ENCODE data around the gene ZBTB20.

Gene ZBTB20

DNA sequence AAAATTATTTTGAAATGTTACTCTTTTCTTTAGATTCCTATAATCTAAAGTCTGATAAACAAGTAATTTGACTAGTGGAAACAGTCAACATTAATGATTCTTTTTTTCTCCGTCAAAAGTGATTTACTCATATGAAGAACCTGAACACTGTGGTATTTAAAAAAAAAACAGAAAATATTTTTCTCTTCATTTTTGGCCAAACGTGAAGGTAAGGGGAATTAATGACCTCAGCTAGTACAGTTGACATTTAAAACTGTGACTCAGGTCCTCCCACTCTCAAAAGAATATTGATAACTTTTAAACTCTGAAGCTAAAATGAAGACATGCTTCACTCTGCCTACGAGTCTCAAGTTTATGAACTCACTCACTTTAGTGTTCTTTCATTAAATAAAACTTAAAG, 818.7 kb downstream of the ZBTB20 start:
- DNase-seq (ENCODE audit: low read depth in 1 of 2, low spot score in 1 of 2), result no peak
- in situ Hi-C loops (cut with HindIII; ENCODE audit: low pct_unique_long_range_greater_than_20kb, low sequenced_read_pairs), result no loop called here
- TF ChIP-seq JUND (IDR thresholded peaks at IDR 0.05; ENCODE audit: low read depth), result no peak

DNA sequence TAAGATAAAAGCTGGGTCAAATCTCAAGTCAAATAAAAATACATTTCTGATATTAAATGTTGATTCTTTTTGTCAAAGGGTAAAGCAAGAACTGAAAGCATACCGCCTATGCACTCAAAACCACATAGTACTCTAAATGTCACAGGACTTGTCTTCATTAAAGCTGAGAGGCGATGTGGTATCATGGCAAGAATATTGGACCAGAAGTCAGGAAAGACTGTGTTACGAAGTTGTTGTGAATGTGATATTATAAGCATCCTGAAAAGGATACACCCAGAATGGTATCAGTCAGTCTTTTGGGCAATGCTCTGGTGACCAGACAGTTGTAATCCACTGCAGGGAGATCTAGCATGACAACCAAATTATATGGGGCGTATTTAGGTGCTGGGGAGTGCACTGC, 819.4 kb downstream of the ZBTB20 start:
- no peak for TF ChIP-seq JUND (IDR thresholded peaks at IDR 0.05; ENCODE audit: low read depth)
- DNase-seq (ENCODE audit: low read depth in 1 of 2, low spot score in 1 of 2), result no peak
- in situ Hi-C loops (cut with HindIII; ENCODE audit: low pct_unique_long_range_greater_than_20kb, low sequenced_read_pairs), result no loop called here

DNA sequence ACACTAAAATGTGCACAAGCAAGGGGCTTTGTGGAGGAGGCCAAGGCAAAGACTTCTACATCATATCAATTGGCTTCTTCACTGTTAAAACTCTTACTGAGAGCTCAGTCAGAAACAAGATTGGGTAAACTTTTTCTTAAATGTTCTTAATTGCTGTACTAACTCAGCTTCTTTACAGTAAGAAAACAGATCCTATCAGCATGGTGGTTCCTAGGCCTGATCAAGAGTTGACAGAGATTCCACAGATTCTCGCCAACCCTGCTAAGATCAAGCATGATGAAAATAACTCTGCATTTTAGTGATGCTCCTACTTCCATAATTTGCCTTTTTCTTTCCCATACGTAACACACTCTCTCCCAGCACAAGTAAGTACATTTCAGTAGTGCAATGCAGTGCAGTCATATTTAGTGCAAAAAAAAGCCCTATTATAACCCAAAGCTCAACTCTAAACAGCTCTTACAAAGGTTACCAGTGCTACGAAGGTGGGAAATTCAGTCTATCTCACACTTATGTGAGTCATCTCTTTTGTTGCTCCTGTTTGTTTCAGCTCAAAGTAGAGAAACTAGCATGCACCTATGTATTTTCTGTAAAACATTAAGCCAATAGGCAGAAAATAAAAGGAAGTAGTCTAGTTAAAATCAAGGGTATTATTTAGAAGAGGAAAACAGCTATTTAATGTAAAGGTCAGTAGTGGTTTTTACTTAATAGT, 823.4 kb downstream of the ZBTB20 start:
- TF ChIP-seq JUND (IDR thresholded peaks at IDR 0.05; ENCODE audit: low read depth), result no peak
- in situ Hi-C loops (cut with HindIII; ENCODE audit: low pct_unique_long_range_greater_than_20kb, low sequenced_read_pairs), result no loop called here
- no peak for DNase-seq (ENCODE audit: low read depth in 1 of 2, low spot score in 1 of 2)

GRCh38 chr3:114320246-114320645, 826.8 kb downstream of the ZBTB20 start:
- DNase-seq (ENCODE audit: low read depth in 1 of 2, low spot score in 1 of 2), result no peak
- TF ChIP-seq JUND (IDR thresholded peaks at IDR 0.05; ENCODE audit: low read depth), result no peak
- in situ Hi-C loops (cut with HindIII; ENCODE audit: low pct_unique_long_range_greater_than_20kb, low sequenced_read_pairs), result no loop called here

DNA sequence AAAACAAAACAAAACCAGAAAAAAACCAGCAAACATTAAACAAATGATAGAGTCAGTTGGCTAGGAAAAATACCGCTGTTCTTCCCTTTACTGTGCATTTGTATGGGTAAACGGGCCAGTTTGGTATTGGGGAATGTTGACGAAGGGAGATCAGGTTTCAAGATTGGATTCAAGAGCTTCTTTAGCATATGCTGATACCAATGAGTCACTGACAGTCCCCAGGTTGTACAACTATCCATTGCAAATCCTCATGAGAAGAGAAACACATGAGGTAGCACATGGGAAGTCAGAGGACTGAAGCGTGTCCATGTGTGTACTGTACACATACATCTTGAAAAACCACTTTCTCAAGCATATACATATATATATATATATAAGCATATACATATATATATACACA, 827.6 kb downstream of the ZBTB20 start:
- TF ChIP-seq JUND (IDR thresholded peaks at IDR 0.05; ENCODE audit: low read depth), result no peak
- DNase-seq (ENCODE audit: low read depth in 1 of 2, low spot score in 1 of 2), result peak in 1 of 2 experiments; percentile 7
- in situ Hi-C loops (cut with HindIII; ENCODE audit: low pct_unique_long_range_greater_than_20kb, low sequenced_read_pairs), result no loop called here

GRCh38 chr3:114318295-114318694, 828.8 kb downstream of the ZBTB20 start:
- in situ Hi-C loops (cut with HindIII; ENCODE audit: low pct_unique_long_range_greater_than_20kb, low sequenced_read_pairs), result no loop called here
- DNase-seq (ENCODE audit: low read depth in 1 of 2, low spot score in 1 of 2), result no peak
- no peak for TF ChIP-seq JUND (IDR thresholded peaks at IDR 0.05; ENCODE audit: low read depth)

DNA sequence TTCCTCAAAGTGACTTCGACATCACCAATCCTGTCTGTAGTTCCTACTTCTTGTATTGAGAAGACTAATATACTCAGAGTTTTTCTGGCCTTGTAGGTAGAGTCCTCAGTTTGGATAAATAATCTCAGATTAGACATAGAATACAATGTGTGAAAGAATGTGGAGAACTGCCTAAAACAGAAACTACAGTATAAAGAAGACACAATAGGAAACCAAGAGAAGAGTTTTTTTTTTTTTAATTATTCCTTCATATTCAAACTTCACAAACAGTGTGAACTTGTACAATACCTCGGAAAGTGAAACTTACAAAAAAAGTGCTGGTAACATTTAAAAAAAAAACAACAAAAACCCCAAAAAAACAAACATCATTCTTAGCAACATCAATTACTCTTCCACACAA, 832.8 kb downstream of the ZBTB20 start:
- DNase-seq (ENCODE audit: low read depth in 1 of 2, low spot score in 1 of 2), result no peak
- in situ Hi-C loops (cut with HindIII; ENCODE audit: low pct_unique_long_range_greater_than_20kb, low sequenced_read_pairs), result no loop called here
- TF ChIP-seq JUND (IDR thresholded peaks at IDR 0.05; ENCODE audit: low read depth), result no peak

GRCh38 chr3:114313426-114313825, 833.7 kb downstream of the ZBTB20 start:
- no peak for DNase-seq (ENCODE audit: low read depth in 1 of 2, low spot score in 1 of 2)
- no peak for TF ChIP-seq JUND (IDR thresholded peaks at IDR 0.05; ENCODE audit: low read depth)
- in situ Hi-C loops (cut with HindIII; ENCODE audit: low pct_unique_long_range_greater_than_20kb, low sequenced_read_pairs), result no loop called here

DNA sequence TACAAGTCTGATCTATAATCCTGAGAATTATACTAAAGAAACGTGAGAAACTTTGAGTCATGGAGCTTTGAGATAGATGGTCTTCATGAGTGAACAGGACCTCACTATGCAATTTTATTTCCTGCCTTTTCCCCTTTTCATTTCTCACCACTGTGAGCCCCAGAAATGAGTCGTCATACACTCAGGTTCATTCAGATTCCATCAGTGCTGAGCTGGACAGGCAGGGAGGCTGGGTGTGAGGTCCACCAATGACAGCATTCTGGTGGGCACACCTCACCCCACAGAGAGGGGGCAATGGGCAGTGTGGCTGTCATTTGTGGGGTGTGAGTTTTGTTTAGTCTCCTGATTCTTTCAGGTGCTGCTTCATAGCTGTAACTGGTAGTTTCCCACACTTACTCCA, 836.4 kb downstream of the ZBTB20 start:
- no peak for DNase-seq (ENCODE audit: low read depth in 1 of 2, low spot score in 1 of 2)
- in situ Hi-C loops (cut with HindIII; ENCODE audit: low pct_unique_long_range_greater_than_20kb, low sequenced_read_pairs), result no loop called here
- TF ChIP-seq JUND (IDR thresholded peaks at IDR 0.05; ENCODE audit: low read depth), result no peak

DNA sequence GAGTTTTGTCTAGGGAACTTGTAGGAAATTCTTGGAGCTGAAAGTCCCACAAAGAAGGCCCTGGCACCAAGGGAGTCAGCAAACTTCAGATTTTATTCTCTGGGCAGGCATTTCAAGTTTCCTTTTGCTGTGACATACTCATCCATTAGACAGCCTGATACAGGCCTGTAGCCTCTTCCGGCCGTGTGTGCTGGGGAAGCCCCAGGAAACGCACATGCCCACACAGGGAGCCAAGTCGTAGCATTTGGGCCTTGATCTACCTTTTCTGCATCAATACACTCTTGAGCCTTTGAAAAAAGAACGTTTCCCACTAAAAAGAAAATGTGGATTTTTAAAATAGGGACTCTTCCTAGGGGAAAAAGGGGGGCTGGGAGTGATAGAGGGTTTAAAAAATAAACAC, 838.3 kb downstream of the ZBTB20 start:
- no peak for DNase-seq (ENCODE audit: low read depth in 1 of 2, low spot score in 1 of 2)
- in situ Hi-C loops (cut with HindIII; ENCODE audit: low pct_unique_long_range_greater_than_20kb, low sequenced_read_pairs), result no loop called here
- no peak for TF ChIP-seq JUND (IDR thresholded peaks at IDR 0.05; ENCODE audit: low read depth)

DNA sequence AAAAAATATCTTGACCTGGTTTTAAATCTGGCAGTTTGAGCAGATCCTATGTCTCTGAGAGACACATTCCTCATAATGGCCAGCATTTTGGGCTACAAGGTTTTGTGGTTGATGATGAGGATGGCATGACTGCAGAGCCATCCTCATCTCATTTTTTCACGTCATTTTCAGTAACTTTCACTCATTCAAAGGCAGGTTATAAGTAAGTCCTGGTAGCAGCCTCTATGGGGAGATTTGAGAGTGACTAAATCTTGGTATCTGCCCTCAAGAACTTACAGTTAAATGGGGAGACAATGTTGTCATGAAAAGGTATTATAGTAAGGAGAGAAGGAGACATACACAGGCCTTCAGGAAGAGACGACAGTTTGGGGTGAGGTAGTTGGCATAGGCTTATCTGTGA, 838.7 kb downstream of the ZBTB20 start:
- no peak for DNase-seq (ENCODE audit: low read depth in 1 of 2, low spot score in 1 of 2)
- in situ Hi-C loops (cut with HindIII; ENCODE audit: low pct_unique_long_range_greater_than_20kb, low sequenced_read_pairs), result no loop called here
- TF ChIP-seq JUND (IDR thresholded peaks at IDR 0.05; ENCODE audit: low read depth), result no peak

GRCh38 chr3:114307832-114308231, 839.3 kb downstream of the ZBTB20 start:
- in situ Hi-C loops (cut with HindIII; ENCODE audit: low pct_unique_long_range_greater_than_20kb, low sequenced_read_pairs), result no loop called here
- TF ChIP-seq JUND (IDR thresholded peaks at IDR 0.05; ENCODE audit: low read depth), result no peak
- DNase-seq (ENCODE audit: low read depth in 1 of 2, low spot score in 1 of 2), result no peak

- in situ Hi-C loops (cut with HindIII; ENCODE audit: low pct_unique_long_range_greater_than_20kb, low sequenced_read_pairs), result no loop called here
- no peak for DNase-seq (ENCODE audit: low read depth in 1 of 2, low spot score in 1 of 2)
- TF ChIP-seq JUND (IDR thresholded peaks at IDR 0.05; ENCODE audit: low read depth), result no peak
Observed at GRCh38 chr3:114307222-114307830, 839.8 kb downstream of the ZBTB20 start.
